HEK293T (cell line): ENCODE data around the gene BAHD1.

Experiments
- BHLHE40 ChIP-seq: fragments of 450-650 bp; IDR thresholded peaks from 2 replicates; pipeline ENCODE4 v1.6.1; 2016; ENCODE audit warnings: mild to moderate bottlenecking, moderate library complexity, borderline replicate concordance
- CTBP1 ChIP-seq: fragments of 450-650 bp; IDR thresholded peaks from 2 replicates; pipeline ENCODE4 v1.6.1; 2016; ENCODE audit warnings: borderline replicate concordance
- ELF4 ChIP-seq: fragments of 450-650 bp; IDR thresholded peaks from 2 replicates; pipeline ENCODE4 v1.6.1; 2017; ENCODE audit warnings: antibody characterized with exemption
- FOXA1 ChIP-seq: fragments of 450-650 bp; IDR thresholded peaks from 2 replicates; pipeline ENCODE4 v1.6.1; 2016; ENCODE audit warnings: mild to moderate bottlenecking
- HDGF ChIP-seq: fragments of 450-650 bp; IDR thresholded peaks from 2 replicates; pipeline ENCODE4 v1.6.1; 2017; ENCODE audit warnings: antibody characterized with exemption, borderline replicate concordance
- NFRKB ChIP-seq: fragments of 450-650 bp; IDR thresholded peaks from 2 replicates; pipeline ENCODE4 v1.6.1; 2016; ENCODE audit warnings: mild to moderate bottlenecking, moderate library complexity
- PKNOX1 ChIP-seq: fragments of 450-650 bp; IDR thresholded peaks from 2 replicates; pipeline ENCODE4 v1.6.1; 2016
- SP1 ChIP-seq: fragments of 450-650 bp; IDR thresholded peaks from 2 replicates; pipeline ENCODE4 v1.6.1; 2017
- TARDBP ChIP-seq: fragments of 450-650 bp; IDR thresholded peaks from 2 replicates; pipeline ENCODE4 v1.6.1; 2016
- ZNF384 ChIP-seq: fragments of 450-650 bp; IDR thresholded peaks from 2 replicates; pipeline ENCODE4 v1.6.1; 2016

GRCh38 chr15:40438712-40439111 lies 2.0 kb upstream of the BAHD1 start:
- no peak for TF ChIP-seq CTBP1
- TF ChIP-seq ZNF384 = no peak
- no peak for TF ChIP-seq SP1
- TF ChIP-seq BHLHE40 = no peak
- TF ChIP-seq HDGF = no peak
- no peak for TF ChIP-seq TARDBP
- no peak for TF ChIP-seq PKNOX1
- TF ChIP-seq NFRKB = no peak
- TF ChIP-seq ELF4 = no peak
- no peak for TF ChIP-seq FOXA1
